HepG2 (cell line): ENCODE results near the gene CENPC. TPM values are rescaled to one million over a fixed set of nuclear protein-coding genes. Genes with fewer than 3 reads are reported as not detected.
A peak's percentile ranks its signal among the peaks of the same experiment; 100 is the strongest.

Experiments
- BRD4 ChIP-seq: sonication (generic); formaldehyde crosslinking; IDR thresholded peaks from 2 replicates; pipeline ENCODE4 v1.4.0; 2020; ENCODE audit warnings: missing genetic modification reagents
- FOSL2 ChIP-seq: sonication (generic); formaldehyde crosslinking; IDR thresholded peaks from 2 replicates; pipeline ENCODE4 v1.4.0; 2020; ENCODE audit warnings: missing genetic modification reagents
- HOMEZ ChIP-seq: IDR thresholded peaks from 2 replicates; pipeline ENCODE4 v1.6.1; 2016; ENCODE audit warnings: low read depth
- ISL2 ChIP-seq: sonication (generic); formaldehyde crosslinking; IDR thresholded peaks from 2 replicates; pipeline ENCODE4 v1.5.0; 2020; ENCODE audit warnings: missing genetic modification reagents
- JUND ChIP-seq: sonication (generic); formaldehyde crosslinking; IDR thresholded peaks from 2 replicates; pipeline ENCODE4 v1.8.0; 2022; ENCODE audit warnings: mild to moderate bottlenecking, missing genetic modification reagents
- KLF6 ChIP-seq: IDR thresholded peaks from 2 replicates; pipeline ENCODE4 v1.8.0; 2016; ENCODE audit warnings: missing biosample characterization, missing genetic modification reagents
- NFAT5 ChIP-seq: sonication (generic); formaldehyde crosslinking; IDR thresholded peaks from 2 replicates; pipeline ENCODE4 v1.4.0; 2020; ENCODE audit warnings: missing genetic modification reagents
- PATZ1 ChIP-seq: sonication (generic); formaldehyde crosslinking; IDR thresholded peaks from 2 replicates; pipeline ENCODE4 v1.4.0; 2020; ENCODE audit warnings: missing genetic modification reagents
- SETDB1 ChIP-seq: sonication (generic); formaldehyde crosslinking; IDR thresholded peaks from 2 replicates; pipeline ENCODE4 v1.5.1; 2020; ENCODE audit warnings: missing genetic modification reagents, mild to moderate bottlenecking, borderline replicate concordance
- ZNF383 ChIP-seq: sonication (generic); formaldehyde crosslinking; IDR thresholded peaks from 2 replicates; pipeline ENCODE4 v1.4.0; 2020; ENCODE audit warnings: missing genetic modification reagents, mild to moderate bottlenecking, borderline replicate concordance
- ZNF468 ChIP-seq: sonication (generic); formaldehyde crosslinking; IDR thresholded peaks from 2 replicates; pipeline ENCODE4 v1.8.0; 2022; ENCODE audit warnings: mild to moderate bottlenecking, moderate library complexity, missing genetic modification reagents
- ZNF605 ChIP-seq: sonication (generic); formaldehyde crosslinking; IDR thresholded peaks from 2 replicates; pipeline ENCODE4 v1.8.0; 2022; ENCODE audit warnings: mild to moderate bottlenecking, missing genetic modification reagents
- ZNF7 ChIP-seq: IDR thresholded peaks from 2 replicates; pipeline ENCODE4 v1.6.1; 2016; ENCODE audit warnings: missing biosample characterization, missing genetic modification reagents
- ZNF724P ChIP-seq: sonication (generic); formaldehyde crosslinking; IDR thresholded peaks from 2 replicates; pipeline ENCODE4 v1.8.0; 2022; ENCODE audit warnings: missing genetic modification reagents, borderline replicate concordance
- ZNF781 ChIP-seq: sonication (generic); formaldehyde crosslinking; IDR thresholded peaks from 2 replicates; pipeline ENCODE4 v1.5.1; 2020; ENCODE audit warnings: borderline replicate concordance, mild to moderate bottlenecking, missing genetic modification reagents; ENCODE audit errors: not compliant biosample characterization
- polyA plus RNA-seq, 8 experiments: library from polyadenylated mRNA; depleted of rRNA in 3 of 8; stranded (reverse) in 7 of 8; unstranded in 1 of 8; fragments of >200 nt; fragmentation: Illumina TruSeq in 4 of 8; extraction: Trizol in 4 of 8; gene quantifications; 2 replicates each; pipeline versions ENCODE4 v1.2.1 to v1.2.3, GENCODE V29; 2011 to 2016; ENCODE audit warnings: low read depth in 4 of 8, missing spikeins in 1 of 8, mixed read lengths in 1 of 8; ENCODE audit not compliant: insufficient read depth in 1 of 8
- total RNA-seq, 5 experiments: library from RNA; depleted of rRNA; stranded (reverse); fragments of >200 nt; fragmentation: Illumina TruSeq; extraction: Trizol; gene quantifications; 2 replicates each; pipeline ENCODE4 v1.2.3, GENCODE V29; 2016; ENCODE audit warnings: low read depth in 1 of 5
- TF ChIP-seq, protein P1 (sequence below): sonication (generic); formaldehyde crosslinking; IDR thresholded peaks from 2 replicates; pipeline ENCODE4 v1.5.1; 2020; ENCODE audit warnings: mild to moderate bottlenecking, missing genetic modification reagents

CENPC gene
- total and polyA plus RNA-seq, 2 of the 13 experiments (the other 11 are each of a cell fraction or from before 2014, with no cell fraction given): 4.7 to 16.4 TPM

DNA sequence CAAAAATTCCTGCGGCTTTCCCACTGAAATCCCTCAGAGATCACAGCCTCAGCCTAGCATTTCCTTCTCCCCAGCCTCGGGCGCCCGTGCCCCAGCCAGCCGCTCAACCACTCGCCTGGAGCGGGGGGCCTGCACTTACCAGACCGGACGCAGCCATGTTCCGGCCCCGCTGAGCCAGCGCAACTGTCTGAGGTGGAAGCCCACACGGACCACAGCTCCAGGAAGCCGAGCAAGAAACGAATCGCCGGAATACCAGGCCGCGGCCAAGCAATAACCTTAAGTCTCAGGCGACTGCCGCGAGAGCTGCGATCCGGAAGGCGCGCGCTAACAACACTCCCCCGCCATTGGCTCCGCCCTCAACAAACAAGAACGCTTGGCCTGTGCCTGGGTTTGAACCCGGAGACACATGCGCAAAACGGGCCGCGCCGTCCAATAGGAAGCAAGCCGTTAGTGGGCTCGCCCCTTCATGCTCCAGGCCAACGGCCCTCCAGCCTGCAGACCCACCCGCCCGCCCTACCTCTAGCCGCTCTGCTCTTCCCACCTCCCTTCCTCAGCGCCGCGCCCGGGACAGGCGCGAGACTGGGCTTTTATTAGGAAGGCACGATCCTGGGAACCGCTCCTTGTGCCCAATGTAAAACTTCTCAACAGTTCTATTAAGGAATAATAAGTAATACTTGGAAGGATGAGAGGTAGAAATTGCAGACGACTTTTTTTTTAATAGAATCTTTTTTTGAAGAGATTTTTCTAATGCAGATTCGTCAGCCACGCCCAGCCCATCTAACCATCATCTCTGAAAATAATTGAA is at the start of gene CENPC (continued):
- peak; percentile 40; the same call in 1 of the 2 replicates for TF ChIP-seq PATZ1
- TF ChIP-seq HOMEZ (CRISPR knock-in tag): peak; percentile 93
- TF ChIP-seq ZNF605 (CRISPR knock-in tag): peak; percentile 94
- TF ChIP-seq ZNF724P (CRISPR knock-in tag): peak; percentile 59; the same call in 1 of the 2 replicates
- no peak for TF ChIP-seq SETDB1
- 0 out of 2 replicates have a peak, but pooled peaks have one; percentile 12 for TF ChIP-seq ZNF7 (CRISPR knock-in tag)
- peak; percentile 50; the same call in 1 of the 2 replicates for TF ChIP-seq ISL2 (CRISPR knock-in tag)
- TF ChIP-seq ZNF383: no peak
- 0 out of 2 replicates have a peak, but pooled peaks have one; percentile 54 for TF ChIP-seq ZNF468 (CRISPR knock-in tag)
- TF ChIP-seq FOSL2: peak; percentile 20; the same call in 1 of the 2 replicates
- TF ChIP-seq KLF6 (CRISPR knock-in tag): peak; percentile 60; the same call in 1 of the 2 replicates
- TF ChIP-seq NFAT5 (CRISPR knock-in tag): 0 out of 2 replicates have a peak, but pooled peaks have one; percentile 56
- peak; percentile 55 for TF ChIP-seq ZNF781 (CRISPR knock-in tag)
- peak; percentile 79 for TF ChIP-seq BRD4
- TF ChIP-seq JUND (CRISPR knock-in tag): no peak
- TF ChIP-seq, protein P1, sequence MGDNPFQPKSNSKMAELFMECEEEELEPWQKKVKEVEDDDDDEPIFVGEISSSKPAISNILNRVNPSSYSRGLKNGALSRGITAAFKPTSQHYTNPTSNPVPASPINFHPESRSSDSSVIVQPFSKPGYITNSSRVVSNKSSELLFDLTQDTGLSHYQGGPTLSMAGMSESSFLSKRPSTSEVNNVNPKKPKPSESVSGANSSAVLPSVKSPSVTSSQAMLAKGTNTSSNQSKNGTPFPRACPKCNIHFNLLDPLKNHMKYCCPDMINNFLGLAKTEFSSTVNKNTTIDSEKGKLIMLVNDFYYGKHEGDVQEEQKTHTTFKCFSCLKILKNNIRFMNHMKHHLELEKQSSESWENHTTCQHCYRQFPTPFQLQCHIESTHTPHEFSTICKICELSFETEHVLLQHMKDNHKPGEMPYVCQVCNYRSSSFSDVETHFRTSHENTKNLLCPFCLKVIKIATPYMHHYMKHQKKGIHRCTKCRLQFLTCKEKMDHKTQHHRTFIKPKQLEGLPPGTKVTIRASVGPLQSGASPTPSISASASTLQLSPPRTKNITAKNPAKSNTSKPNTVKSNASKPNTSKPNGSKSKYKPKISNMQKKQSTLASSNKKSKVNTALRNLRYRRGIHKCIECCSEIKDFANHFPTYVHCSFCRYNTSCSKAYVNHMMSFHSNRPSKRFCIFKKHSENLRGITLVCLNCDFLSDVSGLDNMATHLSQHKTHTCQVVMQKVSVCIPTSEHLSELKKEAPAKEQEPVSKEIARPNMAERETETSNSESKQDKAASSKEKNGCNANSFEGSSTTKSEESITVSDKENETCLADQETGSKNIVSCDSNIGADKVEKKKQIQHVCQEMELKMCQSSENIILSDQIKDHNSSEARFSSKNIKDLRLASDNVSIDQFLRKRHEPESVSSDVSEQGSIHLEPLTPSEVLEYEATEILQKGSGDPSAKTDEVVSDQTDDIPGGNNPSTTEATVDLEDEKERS (CRISPR knock-in tag): peak; percentile 28; the same call in 1 of the 2 replicates
